VCaP (cell line): ENCODE measurements around the gene CIDEB.
"Not testable (repeated sequence)": the region's sequence is repeated elsewhere in the genome, so short reads cannot be mapped to it uniquely, and the experiment has no call there.

Experiments used
- H3K27ac ChIP-seq: fragments of 450-650 bp; 2 replicates; pipeline ENCODE4 v1.5.1; 2017
- TF ChIP-seq, protein P1 (sequence below): fragments of 450-650 bp; conservative IDR thresholded peaks from 2 replicates; pipeline ENCODE4 v1.5.1; 2017; ENCODE audit warnings: mild to moderate bottlenecking, moderate library complexity

The CIDEB gene, protein sequence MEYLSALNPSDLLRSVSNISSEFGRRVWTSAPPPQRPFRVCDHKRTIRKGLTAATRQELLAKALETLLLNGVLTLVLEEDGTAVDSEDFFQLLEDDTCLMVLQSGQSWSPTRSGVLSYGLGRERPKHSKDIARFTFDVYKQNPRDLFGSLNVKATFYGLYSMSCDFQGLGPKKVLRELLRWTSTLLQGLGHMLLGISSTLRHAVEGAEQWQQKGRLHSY

DNA sequence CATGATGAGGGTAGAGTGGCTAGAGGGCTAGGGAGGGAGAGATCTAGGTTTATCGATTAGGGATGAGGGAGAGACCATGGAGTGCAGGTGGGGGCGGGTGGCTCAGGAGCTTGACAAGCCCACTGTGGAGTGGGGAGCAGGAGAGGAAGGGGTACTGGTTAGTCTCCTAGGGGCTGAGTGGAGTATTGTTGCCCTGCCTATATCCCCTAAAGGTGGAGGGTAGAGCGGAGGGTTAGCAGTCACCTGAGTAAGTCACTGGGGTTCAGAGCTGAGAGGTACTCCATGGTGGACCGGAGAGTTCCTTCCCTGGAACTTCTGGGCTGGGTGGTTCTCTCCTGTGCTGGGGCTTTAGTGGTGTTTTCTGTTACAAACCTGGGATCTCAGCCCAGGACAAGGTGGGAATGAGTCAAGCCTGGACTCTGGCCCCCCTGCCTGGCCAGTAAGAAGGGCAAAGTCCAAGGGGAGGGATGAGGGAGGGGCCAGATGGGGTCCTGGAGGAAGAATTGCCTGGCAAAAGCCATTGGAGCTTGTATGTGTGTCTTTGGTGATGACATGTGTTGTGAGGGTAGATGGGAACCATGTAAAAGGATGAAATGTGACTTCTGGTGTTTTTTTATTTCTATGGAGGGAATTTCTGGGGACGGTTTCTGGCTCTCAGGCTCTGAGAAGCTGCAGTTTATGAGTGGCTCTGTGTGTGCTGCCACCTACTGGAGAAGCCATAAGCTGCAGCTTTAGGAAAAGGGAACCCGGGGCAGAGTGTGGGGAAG is at the start of gene CIDEB:
TSS of gene CIDEB (minus strand) at position 403 of the 767 bp plus-strand sequence. CDS start at position 284, 119 bp downstream.
- TF ChIP-seq, protein P1, sequence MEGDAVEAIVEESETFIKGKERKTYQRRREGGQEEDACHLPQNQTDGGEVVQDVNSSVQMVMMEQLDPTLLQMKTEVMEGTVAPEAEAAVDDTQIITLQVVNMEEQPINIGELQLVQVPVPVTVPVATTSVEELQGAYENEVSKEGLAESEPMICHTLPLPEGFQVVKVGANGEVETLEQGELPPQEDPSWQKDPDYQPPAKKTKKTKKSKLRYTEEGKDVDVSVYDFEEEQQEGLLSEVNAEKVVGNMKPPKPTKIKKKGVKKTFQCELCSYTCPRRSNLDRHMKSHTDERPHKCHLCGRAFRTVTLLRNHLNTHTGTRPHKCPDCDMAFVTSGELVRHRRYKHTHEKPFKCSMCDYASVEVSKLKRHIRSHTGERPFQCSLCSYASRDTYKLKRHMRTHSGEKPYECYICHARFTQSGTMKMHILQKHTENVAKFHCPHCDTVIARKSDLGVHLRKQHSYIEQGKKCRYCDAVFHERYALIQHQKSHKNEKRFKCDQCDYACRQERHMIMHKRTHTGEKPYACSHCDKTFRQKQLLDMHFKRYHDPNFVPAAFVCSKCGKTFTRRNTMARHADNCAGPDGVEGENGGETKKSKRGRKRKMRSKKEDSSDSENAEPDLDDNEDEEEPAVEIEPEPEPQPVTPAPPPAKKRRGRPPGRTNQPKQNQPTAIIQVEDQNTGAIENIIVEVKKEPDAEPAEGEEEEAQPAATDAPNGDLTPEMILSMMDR: peak; percentile 97
- no peak within 1 kb of the TSS for H3K27ac ChIP-seq

DNA sequence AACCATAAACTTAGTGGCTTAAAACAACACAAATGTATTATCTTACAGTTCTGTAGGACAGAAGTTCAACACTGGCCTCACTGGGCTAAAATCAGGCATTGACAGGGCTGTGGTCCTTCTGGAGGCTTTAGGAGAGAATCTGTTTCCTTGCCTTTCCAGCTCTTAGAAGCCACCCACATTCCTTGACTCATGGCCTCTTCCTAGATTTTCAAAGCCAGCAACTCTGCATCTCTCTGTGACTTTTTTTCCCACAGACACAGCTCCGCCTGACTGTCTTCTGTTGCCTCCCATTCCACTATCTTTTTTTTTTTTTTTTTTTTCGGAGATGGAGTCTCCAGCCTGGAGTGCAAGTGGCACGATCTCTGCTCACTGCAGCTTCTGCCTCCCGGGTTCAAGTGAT is 48.4 kb upstream of the CIDEB start:
- TF ChIP-seq, protein P1: no peak
- no peak overlapping the region for H3K27ac ChIP-seq

GRCh38 chr14:24355009-24355408 is 47.2 kb upstream of the CIDEB start:
- H3K27ac ChIP-seq: no peak overlapping the region
- TF ChIP-seq, protein P1: no peak

DNA sequence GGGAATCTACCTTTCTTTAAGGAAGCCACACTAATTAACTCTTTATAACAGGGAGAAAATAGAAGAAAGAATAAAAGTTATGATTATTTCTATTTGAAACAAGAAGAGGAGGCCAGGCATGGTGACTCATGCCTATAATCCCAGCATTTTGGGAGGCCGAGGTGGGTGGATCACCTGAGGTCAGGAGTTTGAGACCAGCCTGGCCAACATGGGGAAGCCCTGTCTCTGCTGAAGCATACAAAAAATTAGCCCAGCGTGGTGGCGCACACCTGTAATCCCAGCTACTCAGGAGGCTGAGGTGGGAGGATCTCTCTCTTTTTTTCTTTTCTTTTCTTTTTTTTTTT is 46.7 kb upstream of the CIDEB start:
- not testable (repeated sequence) for H3K27ac ChIP-seq

- TF ChIP-seq, protein P1: no peak
- H3K27ac ChIP-seq: no peak overlapping the region
Observed at GRCh38 chr14:24353559-24354481, 46.0 kb upstream of the CIDEB start.

DNA sequence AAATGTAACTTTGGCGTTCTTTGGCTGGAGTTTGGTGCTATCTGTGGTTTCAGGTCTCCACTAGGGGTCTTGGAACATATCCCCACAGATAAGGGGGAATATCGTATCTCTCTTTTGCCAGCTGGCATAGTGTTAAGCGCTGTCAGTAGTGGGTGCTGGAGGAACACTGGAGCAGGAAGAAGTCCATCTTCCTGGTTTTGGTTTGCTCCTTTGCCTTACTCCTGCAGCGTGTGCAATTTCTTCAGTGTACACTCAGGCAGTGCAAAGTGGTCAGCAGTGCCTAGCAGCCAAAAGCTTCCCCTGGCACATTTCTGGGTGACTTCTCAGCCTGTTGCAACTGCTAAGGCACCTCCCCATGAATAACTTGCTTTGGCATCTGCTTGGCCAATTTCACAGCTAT is 43.7 kb upstream of the CIDEB start:
- no peak overlapping the region for H3K27ac ChIP-seq
- TF ChIP-seq, protein P1: peak; percentile 23; the same call in 1 of the 2 replicates

DNA sequence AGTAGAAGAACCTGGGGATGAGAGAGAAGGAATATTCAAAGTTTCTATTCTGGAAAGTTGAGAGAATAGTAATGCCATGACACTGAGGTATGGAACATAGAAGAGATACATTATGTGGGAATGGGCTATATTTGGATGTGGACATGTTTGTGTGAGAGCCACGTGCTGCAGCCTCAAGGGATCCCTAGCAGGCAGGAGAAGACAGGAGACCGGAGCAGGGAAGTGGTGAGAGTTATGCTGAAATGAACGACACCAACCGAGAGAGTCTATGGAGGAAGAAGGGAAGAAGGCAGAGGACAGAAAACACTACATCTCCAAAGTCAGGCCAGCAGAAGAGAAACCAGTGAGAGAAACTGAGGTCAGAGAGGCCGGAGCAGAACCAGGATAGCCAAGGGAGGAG is 42.0 kb upstream of the CIDEB start:
- H3K27ac ChIP-seq: no peak overlapping the region
- TF ChIP-seq, protein P1: no peak
